ENCODE measurements around the gene BCAP31. TPM values are rescaled to one million over a fixed set of nuclear protein-coding genes. Genes with fewer than 3 reads are reported as not detected.
"Not testable (repeated sequence)": the region's sequence is repeated elsewhere in the genome, so short reads cannot be mapped to it uniquely, and the experiment has no call there.

BCAP31 gene
- polyA plus RNA-seq, 12 donors, result 66.3 to 89.7 (median 73.6) TPM; not detected in 1

DNA sequence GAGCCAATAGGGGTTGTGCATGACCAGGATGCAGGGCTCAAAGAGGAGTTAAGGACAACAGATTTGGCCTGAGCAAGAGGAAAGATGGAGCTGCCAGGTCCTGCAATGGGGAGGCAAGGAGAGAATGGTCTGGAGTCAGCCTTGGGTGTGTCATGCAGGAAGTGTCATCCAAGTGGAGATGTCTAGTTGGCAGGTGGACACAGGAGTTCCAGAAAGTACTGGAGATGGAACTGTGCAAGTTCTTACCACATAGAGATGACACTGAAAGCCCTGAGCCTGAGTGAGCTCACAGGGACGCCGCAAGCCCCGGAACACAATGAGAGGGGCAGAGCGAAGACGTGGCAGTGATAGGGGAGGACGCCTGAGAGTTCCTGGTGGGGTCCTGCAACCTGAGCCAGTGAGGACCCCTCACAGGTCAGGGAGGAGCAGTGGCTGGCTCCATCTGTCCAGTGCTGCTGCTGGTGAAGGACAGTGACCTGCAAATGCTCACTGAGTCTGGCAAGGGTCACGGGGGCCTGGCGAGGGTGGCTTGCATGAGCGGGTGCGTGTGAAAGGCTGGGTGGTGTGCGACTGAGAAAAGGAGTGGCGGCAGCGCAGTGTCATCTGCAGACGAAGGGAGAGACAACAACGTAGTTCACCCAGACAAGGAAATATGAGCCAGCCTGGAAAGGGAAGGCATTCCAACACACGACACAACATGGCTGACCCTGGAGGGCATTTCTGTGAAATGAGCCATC, 27.0 kb downstream of the BCAP31 start:
- DNase-seq, result not testable (repeated sequence)

DNA sequence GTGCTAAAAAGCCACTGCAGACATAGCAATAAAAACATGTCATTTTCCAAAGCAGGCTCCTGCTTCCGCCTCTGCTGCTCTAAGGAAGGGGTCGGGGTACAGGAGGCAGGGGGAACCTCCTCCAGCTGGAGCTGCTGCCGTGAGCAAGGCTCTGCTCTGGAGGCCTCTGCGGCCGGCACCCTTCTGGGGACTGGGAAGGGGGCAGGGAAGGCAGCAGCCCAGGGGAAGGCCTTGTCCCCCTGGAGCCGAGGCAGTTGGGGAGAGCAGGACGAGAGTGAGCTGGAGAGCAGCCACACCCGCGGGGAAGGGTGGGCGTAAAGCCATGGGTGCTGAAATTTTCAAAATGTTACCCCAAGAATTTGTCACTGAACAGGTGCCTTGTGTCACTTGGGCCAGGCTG, 27.6 kb downstream of the BCAP31 start:
- DNase-seq, result not testable (repeated sequence)

DNA sequence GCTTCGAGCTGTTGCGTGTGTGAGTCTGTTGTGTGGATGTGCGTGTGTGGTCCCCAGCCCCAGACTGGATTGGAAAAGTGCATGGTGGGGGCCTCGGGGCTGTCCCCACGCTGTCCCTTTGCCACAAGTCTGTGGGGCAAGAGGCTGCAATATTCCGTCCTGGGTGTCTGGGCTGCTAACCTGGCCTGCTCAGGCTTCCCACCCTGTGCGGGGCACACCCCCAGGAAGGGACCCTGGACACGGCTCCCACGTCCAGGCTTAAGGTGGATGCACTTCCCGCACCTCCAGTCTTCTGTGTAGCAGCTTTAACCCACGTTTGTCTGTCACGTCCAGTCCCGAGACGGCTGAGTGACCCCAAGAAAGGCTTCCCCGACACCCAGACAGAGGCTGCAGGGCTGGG, 28.1 kb downstream of the BCAP31 start:
- DNase-seq, result no peak

DNA sequence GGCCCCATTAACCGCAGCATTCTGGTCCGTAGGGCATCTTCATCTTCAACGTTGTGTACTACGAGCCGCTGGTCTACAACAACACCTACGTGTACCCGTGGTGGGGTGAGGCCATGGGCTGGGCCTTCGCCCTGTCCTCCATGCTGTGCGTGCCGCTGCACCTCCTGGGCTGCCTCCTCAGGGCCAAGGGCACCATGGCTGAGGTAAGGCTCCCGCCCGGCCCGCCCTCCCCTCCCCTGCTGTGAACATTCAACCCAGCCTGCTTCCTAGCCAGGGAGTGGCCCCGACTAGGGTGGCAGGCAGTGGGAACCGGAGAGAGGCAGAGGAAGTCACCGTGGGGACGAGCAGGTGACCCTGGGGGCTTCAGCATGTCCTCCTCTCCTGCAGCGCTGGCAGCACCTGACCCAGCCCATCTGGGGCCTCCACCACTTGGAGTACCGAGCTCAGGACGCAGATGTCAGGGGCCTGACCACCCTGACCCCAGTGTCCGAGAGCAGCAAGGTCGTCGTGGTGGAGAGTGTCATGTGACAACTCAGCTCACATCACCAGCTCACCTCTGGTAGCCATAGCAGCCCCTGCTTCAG, 29.4 kb downstream of the BCAP31 start:
- DNase-seq, result no peak

DNA sequence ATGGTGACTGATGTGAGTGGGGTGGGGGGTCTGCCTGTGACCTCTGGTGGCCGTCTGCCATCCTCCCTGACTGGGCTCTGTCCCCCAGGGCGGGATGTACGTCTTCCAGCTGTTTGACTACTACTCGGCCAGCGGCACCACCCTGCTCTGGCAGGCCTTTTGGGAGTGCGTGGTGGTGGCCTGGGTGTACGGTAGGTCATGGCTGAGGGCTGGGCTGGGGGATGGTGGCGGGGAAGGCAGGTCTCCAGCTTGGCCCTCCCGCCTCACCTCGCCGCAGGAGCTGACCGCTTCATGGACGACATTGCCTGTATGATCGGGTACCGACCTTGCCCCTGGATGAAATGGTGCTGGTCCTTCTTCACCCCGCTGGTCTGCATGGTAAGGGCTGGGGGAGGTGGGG, 29.9 kb downstream of the BCAP31 start:
- DNase-seq, result not testable (repeated sequence)

DNA sequence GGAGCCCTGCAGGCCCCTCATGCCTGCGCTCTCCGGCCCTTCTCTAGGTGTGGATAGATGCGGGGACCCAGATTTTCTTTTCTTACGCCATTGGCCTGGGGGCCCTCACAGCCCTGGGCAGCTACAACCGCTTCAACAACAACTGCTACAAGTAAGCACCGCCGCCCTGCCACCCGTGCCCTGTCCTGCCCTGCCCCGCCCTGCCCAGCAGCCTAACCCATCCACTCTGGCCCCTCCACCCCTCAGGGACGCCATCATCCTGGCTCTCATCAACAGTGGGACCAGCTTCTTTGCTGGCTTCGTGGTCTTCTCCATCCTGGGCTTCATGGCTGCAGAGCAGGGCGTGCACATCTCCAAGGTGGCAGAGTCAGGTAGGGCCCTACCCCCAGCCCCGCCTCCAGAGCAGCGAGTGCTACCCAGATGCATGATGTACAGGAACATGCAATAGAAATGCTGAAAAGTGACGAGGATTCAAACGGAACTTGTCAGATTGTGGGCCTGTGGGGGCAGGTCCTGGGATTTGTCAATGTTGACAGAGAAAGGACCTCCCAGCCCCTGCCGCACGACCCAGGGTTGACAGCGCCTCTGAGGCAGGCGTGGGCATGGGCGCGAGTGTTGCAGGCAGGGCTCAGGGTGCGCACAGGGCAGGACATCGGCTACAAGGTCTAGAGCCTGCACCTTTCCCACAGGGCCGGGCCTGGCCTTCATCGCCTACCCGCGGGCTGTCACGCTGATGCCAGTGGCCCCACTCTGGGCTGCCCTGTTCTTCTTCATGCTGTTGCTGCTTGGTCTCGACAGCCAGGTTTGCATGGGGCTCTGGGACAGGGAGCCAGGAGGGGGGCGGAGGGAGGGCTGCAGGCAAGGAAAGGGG, 30.7 kb downstream of the BCAP31 start:
- DNase-seq, result no peak

DNA sequence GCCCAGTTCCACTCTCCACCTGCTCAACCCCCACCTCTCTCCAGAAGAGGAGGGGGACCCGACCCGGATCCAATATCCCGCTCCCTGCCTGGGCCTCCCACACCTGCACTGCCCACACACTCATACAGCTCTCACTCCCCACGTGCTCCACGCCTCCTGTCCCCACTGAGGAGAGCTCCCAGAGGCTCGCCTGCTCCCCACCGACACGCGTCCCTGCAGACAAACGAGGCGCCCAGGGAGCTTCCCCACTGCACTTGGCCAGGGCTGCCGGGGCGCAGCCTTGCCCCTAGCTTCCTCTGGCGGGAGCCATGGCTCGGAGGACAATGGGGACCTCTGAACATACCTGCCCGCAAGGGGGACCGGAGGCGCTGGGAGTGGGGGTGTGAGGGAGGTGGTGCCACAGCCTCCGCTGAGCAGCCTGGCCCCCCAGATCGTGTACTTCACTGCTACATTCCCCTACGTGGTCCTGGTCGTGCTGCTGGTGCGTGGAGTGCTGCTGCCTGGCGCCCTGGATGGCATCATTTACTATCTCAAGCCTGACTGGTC, 31.5 kb downstream of the BCAP31 start:
- no peak for DNase-seq

DNA sequence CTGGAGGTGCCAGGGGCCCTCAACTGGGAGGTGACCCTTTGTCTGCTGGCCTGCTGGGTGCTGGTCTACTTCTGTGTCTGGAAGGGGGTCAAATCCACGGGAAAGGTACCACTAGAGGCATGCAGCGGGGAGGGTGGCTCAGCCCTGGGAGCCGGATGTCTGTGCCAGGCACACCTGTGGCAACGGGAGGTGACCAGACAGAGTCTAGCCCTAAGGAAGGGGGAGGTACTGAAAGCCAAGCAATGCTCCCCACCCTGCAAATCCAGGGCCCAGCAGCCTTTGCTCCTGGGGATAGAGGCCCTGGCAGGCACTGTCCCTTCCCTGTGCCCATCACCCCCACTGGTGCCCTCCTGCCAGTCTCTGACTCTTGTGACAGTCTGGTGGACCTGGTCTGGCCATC, 32.2 kb downstream of the BCAP31 start:
- no peak for DNase-seq

DNA sequence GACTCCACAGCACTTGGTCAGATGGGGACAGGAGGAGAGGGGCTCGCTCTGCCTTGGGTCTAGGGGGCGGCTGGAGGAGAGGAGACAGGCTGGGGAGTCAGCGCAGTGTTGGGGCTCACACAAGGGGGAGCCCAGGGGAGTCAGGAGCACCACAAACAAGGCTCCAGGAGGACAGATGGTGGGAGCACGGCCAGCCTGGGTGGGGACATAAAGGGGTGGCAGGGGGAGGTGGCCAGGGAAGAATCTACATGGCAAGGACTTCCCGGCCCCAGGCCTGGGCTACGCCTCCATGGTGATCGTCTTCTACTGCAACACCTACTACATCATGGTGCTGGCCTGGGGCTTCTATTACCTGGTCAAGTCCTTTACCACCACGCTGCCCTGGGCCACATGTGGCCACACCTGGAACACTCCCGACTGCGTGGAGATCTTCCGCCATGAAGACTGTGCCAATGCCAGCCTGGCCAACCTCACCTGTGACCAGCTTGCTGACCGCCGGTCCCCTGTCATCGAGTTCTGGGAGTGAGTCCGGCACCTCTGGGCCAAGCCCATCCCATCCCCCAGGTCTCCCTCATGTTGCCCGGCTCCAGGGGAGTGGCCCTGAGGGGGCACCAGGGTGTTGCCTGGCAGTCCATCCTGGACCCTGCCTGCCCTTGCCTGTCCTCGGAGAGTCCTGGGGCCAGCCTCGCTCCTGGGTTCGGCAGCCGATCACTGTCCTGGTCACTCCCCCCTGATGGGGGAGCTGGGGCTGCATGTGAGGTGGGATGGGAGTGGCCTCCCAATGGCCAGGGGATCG, 33.0 kb downstream of the BCAP31 start:
- DNase-seq, result not testable (repeated sequence)

DNA sequence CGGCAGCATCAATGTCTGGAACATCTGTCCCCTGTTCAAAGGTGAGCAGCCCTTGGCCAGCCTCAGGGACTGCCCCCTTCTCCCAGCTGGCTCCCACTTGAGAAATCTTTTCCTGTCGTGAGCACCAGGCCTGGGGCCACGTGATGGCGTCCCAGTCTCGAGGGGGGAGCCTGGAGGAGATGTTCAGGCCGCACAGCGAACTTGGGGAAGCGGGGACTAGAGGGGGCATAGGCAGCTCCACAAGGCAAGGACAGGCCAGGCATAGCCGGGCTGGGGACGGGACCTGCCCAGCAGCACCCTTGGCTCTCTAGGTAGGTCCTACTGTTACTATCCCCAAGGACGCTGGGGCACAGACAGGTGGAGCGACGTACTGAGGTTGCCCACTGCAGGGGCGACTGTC, 33.7 kb downstream of the BCAP31 start:
- no peak for DNase-seq

DNA sequence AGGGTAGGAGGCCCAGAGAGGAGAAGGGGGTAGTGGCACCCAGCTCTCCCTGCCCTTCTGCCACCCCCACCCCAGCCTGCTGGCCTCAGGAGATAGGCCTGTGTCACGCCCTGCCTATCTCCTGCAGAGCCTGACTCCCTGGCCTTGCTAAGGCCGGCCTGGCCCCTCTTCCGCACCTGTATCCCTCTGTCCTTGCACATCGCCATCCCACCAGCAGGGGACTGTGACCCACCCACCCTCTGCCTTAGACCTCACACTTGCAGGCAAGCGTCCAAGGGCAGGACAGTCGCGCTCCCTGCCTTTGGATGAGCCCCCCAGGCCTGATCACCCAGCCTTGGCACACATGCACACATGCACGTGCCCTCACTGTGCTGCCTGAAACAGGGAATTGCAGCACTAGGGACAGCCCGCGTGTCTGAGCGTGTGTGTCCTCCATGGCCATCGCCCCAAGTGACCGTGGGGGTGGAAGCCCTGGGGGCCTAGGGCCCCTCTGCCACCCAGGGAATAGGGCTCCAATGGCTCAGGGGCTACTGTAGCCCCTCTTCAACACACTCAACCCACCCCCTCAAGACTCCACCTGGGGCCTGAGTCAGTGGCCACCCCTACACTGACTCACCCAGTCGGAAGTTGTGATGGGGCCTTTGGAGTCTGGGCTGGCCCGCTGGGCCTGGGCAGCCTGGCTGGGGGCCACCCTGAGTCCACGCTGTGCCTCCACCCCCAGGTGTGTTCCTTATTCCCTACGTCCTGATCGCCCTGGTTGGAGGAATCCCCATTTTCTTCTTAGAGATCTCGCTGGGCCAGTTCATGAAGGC, 34.3 kb downstream of the BCAP31 start:
- no peak for DNase-seq

DNA sequence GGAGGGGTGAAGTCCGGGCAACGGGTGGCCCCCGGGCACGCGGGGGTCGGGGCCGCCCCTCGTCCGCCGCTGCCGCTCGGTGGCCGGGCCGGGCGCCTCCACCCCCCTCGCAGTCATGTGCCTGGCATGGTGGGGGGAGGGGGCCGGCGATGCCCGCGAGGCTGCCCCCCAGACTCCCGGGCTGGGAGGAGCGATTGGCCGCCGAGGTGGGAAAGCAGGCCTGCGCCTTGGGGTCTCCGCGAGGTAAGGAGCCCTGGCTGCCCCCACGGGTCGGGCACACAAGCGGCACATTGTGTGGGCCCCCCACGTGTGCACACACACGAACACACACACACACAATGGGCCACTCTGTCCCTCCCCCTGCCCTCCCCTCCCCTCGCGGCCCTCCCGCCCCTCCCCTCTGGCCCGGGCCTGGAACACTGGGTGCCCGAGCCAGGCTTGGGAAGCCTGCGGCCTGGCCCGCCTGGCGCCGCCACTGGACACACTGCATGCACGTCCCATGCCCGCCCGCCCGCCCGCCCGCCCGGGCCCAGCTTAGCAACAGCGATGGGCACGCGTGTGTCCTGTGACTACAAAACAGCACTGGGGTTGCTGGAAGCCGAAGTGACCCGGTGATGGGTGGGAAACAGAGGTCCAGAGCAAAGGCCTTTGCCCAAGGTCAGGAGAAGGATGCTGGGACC, 35.1 kb downstream of the BCAP31 start:
- DNase-seq, result no peak

DNA sequence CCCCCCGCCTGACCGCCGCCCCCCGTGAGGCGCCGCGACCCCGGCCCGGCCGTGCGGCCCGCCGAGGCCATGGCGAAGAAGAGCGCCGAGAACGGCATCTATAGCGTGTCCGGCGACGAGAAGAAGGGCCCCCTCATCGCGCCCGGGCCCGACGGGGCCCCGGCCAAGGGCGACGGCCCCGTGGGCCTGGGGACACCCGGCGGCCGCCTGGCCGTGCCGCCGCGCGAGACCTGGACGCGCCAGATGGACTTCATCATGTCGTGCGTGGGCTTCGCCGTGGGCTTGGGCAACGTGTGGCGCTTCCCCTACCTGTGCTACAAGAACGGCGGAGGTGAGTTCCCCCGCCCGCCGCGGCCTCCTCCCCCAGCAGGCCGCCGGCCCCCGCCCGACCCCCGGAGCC, 35.7 kb downstream of the BCAP31 start:
- DNase-seq, result no peak

DNA sequence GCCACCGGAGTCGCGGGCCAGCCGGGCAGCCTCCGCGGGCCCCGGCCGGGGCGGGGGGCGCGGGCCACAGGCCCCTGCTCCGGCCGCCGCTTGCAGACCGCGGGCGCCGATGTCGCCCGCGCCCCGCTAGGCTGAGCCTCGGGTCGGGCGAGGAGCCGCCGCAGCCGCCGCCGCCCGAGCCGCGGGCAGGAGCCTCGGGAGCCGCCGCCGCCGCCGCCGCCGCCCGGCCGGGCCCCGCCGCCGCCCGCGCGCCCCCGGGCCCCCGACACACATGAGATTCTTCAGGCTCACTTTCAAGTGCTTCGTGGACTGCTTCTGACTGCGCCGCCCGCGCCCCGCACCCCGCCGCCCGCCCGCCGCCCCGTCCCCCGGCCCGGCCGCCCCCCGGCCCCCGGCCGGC, 36.1 kb downstream of the BCAP31 start:
- no peak for DNase-seq

DNA sequence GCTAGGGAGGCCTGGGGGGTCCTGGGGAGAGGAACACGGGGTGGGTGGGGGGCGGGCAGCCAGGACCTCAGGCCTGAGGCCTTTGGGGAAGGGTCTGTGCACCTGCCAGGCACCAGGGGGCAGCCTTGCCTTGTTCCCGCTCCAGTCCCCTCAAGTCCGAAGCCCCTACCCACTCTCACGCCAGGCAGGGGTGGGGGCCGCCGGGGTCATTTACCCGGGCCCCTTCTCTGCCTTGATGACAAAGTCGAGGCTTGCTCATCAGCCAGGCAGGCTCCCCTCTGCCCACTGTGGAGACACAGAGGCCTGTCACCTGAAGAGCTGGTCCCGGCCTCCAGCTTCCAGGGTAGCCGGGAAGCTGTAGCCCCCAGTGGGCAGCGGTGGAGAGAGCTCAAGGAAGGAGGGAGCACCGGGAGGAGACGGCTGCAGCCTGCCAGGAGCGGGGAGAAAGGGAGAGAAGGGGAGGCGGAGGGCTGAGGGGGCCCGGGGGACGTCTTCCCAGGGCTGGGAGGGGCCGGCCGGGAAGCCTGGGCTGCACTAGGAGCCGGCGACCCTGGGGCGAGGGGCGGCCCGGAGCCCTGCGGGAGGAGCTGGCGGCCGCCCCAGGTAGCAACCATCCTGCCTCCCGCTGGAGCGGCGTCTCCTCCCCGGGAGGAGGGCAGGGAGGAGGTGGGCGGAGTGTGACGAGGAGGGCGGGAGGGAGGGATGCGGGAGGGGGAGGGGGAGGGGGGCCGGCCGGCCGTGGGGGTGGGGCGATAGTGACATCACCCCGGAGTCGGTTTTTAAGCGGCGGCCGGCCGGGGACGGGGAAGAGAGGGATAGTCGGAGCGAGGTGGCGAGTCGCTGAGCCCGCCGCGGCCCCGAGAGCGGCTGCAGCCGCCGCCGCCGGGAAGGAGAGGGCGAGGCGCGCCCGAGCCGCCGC, 36.8 kb downstream of the BCAP31 start, which contains the start of gene SLC6A8:
Gene SLC6A8, plus strand, starts transcription at position 806 of the 919 bp plus-strand sequence. CDS start 649 bp downstream, outside the sequence.
- DNase-seq, result peak; percentile 54

DNA sequence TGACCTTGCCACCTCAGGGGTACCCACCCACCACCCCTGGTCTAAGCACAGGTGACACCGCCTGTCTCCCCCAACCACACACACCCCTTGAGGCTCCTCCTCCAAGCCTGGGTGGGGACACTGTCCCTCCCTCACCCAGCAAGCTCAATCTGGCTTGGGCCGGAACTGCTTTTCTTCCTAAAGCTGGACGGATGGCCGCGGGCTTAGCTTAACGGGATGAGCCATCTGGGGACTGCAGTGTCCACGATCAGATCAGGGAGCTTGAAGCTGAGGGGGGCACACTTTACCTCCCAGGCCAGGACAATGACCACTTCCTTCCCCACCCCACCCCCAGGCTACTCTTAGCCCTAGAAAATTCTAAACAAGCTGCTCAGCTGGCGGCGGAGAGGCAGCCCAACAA, 37.5 kb downstream of the BCAP31 start:
- DNase-seq, result no peak

DNA sequence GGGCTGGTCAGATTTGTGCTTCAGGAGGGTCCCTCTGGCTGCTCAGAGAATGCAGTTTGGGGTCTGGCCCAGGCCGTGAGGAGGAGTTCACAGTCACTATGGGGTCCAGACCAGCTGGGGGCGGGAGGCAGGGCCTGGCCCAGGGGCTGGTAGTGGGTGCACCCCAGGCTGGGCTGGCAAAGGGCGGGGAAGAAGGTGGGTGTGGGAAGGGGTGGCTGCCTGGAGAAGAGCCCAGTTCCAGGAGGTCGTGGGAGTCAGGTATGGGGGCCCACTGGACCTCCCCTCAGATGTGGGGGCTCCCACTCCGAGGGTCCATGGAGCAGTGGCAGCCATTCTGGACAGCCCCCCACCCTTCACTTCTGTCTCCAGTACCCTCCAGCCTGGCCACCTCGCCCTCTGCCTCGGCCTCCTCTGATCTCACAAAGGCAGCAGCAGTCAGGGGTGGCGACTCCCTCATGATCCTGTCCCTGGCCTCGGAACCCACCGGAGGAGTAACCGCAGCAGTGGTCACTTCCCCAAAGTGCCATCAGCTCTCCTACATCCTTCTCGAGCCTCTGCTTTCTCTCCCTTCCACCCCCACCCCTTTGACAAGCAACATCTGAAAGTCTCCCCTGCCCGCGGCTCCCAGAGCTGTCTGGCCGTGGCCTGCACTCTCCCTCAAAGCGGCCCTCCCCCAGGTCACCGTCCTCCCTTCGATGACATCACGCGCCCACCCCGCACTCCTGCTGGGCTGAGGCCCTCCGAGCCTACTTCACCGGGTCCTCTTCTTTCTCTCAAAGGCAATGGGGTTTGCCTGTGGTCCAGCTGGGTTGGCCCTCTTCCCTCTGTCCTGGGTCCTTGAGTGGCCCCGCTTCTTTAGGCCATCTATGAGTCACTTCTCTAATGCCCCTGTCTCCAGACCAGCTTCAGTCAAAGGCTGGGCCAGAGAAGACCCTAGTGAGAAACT, 38.2 kb downstream of the BCAP31 start:
- DNase-seq, result no peak

DNA sequence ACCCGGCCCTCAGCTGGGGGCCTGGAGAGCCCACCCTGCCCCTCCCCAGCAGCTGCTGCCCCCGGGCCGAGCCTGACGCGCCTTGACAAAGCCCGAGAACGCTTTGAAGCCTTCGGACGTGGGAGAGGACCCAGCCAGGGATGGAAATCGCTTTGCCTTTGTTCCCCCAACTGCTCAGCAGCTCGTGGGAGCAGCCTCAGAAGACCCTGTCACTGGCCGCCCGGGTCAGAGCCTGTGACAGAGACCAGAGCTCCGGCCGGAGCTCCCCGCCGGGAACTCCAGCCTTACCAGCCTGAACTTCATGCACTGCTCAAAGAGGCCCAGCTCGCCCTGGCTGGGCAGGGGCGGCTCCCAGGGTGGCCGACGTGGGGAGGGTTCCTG, 39.0 kb downstream of the BCAP31 start:
- no peak for DNase-seq
